SIG-M5 (cell line): ENCODE results near the gene YIPF3.

Source experiments
- DNase-seq: peaks from one replicate; lab custom pipeline; 2025; lab: John Stamatoyannopoulos, UW

The YIPF3 gene

GRCh38 chr6:43464337-43464736, 52.4 kb downstream of the YIPF3 start:
- DNase-seq, result no peak

- no peak for DNase-seq
Observed at GRCh38 chr6:43461936-43462335, 54.8 kb downstream of the YIPF3 start.
